Stomach (tissue), 4 donors: ENCODE data around the gene UBFD1.

Experiments used
- CTCF ChIP-seq, 7 experiments: fragments of 450-650 bp in 4 of 7; fragments of 200-600 bp in 3 of 7; sonication (generic) in 3 of 7; IDR thresholded peaks; one replicate each; pipeline ENCODE4 v1.5.1; 2016 to 2019; ENCODE audit warnings: antibody characterized with exemption in 7 of 7, control low read depth in 2 of 7, mild to moderate bottlenecking in 1 of 7
- POLR2A ChIP-seq, 4 donors: fragments of 450-650 bp; IDR thresholded peaks; one replicate each; pipeline ENCODE4 v1.6.1; 2016; ENCODE audit warnings: antibody characterized with exemption in 4 of 4, control low read depth in 2 of 4, mild to moderate bottlenecking in 1 of 4, moderate library complexity in 1 of 4
- POLR2AphosphoS5 ChIP-seq, 3 donors: sonication (generic); formaldehyde crosslinking; IDR thresholded peaks; one replicate each; pipeline ENCODE4 v1.6.1; 2016; ENCODE audit warnings: antibody characterized with exemption in 3 of 3

- TF ChIP-seq POLR2AphosphoS5 (IDR thresholded peaks at IDR 0.05) (no peak), CTCF (IDR thresholded peaks at IDR 0.05) (no peak), POLR2A (IDR thresholded peaks at IDR 0.05) (no peak)
Measured at GRCh38 chr16:23514381-23515152, 43.0 kb upstream of the UBFD1 start.
